ENCODE results near the gene PI4K2B.
"Not testable (repeated sequence)": the region's sequence is repeated elsewhere in the genome, so short reads cannot be mapped to it uniquely, and the experiment has no call there.

PI4K2B gene

GRCh38 chr4:25308306-25308705, 74.5 kb downstream of the PI4K2B start:
- FAIRE-seq, result no peak

DNA sequence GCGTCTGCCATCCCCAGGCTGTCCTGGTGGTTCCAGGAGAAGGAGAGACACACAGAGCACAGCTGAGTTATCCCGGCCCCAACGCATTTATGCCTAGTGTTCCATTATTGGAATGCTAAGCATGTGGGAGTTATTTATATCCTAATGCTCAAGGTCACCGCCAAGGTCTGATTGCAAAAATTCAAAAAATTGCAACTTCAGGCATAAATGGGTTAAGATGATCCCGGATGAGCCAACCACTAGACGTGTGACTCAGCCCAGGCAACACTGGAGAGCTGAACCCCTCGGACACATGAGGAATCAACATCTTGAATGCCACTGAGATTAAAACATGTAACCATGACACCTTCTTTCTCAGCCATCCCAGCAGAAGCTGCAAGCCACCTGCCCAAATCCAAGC, 74.9 kb downstream of the PI4K2B start:
- FAIRE-seq, result no peak

GRCh38 chr4:25310066-25310802, 76.4 kb downstream of the PI4K2B start:
- no peak for FAIRE-seq

DNA sequence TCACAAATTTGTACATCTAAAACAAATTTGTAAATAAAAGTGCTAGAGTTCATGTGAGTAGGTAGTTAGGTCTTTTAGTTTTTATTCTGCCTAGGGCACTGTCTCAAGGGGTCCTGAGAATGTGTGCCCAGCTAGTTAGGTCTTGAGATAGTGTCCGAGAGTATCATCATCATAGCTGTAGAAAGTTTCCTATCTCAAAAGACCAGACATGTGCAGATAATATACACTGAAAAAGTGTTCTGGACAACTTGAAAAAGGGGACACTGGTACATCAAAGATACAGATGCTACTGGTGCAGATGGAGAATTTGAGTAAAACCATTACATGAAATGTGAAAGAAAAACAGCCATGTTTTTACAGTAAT, 77.0 kb downstream of the PI4K2B start:
- no peak for FAIRE-seq

GRCh38 chr4:25312496-25313200, 78.8 kb downstream of the PI4K2B start, which contains the start of gene ZCCHC4:
Gene ZCCHC4, plus strand, starts transcription at chr4:25312774. Its CDS starts 36 bp downstream, at chr4:25312810.
- peak; percentile 47 for FAIRE-seq

DNA sequence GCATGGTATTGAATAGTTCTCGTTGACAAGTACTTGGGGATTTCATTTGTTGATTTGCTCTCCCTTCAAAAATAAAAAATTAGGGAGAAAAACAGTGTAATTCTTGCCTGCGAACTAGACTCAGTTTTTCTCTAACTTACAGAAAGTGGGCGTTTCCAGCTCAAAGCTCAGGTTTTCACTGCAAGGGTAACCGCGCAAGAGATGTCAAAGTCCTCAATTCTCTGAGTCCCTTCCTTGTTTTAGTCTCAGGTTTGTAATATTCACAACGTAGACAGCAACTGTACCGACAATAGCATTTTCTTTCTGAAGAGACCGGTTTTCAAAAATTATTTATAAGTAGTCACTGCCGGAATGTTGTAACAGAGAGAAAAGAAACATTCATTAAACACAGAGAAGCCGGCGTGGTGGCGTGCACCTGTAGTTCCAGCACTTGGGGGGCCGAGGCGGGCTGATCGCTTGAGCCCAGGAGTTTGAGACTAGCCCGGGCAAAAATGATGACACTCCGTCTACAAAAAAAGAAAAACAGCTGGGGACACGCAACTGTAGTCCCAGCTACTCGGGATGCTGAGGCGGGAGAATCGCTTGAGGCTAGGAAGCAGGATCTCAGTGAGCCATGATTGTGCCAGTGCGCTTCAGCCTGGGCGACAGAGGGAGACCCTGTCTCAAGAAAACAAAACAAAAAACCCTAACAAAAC, 79.5 kb downstream of the PI4K2B start:
- FAIRE-seq, result no peak

- FAIRE-seq, result no peak
Measured at GRCh38 chr4:25320336-25320735, 86.5 kb downstream of the PI4K2B start.

- FAIRE-seq, result no peak
Measured at GRCh38 chr4:25320773-25321172, 86.9 kb downstream of the PI4K2B start.

DNA sequence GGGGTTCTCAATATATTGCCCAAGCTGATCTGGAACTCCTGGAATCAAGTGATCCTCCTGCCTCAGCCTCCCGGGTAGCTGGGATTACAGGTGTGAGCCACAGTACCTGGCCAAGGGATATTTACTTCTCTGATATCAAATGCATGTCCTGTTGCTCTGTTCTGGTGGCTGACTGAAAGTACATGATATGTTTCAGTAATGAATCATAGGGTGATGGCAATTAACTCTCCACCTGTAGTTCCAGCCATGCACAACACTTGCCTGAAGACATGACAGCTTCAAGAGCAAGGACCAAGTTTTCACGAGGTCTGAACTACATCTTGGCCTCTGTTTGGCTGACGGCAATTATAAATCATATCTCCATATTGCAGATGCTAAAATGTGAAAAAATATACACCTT, 87.9 kb downstream of the PI4K2B start:
- no peak for FAIRE-seq

DNA sequence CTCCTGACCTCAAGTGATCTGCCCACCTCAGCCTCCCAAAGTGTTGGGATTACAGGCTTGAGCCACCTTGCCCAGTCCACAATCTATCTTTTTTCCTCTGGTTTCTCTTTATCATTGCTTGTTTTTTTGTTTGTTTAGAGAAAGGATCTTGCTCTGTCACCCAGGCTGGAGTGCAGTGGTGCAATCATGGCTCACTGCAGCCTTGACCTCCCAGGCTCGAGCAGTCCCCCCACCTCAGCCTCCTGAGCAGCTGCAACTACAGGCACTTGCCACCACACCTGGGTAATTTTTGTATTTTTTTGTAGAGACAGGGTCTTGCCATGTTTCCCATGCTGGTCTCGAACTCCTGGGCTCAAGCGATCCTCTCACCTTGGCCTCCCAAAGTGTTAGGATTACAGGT, 94.6 kb downstream of the PI4K2B start:
- FAIRE-seq, result not testable (repeated sequence)

All from colon (tissue), 2 donors.